Nephron (organoid): ENCODE measurements around the gene HSD3B7.
"Not testable (repeated sequence)": the region's sequence is repeated elsewhere in the genome, so short reads cannot be mapped to it uniquely, and the experiment has no call there.

Experiments used
- H3K27ac Mint-ChIP-seq, 3 experiments: 2 replicates each; pipeline ENCODE4 v1.8.0; 2020; ENCODE audit warnings: mixed read lengths in 3 of 3, mild to moderate bottlenecking in 2 of 3, moderate library complexity in 1 of 3
- H3K27me3 Mint-ChIP-seq: 2 replicates; pipeline ENCODE4 v1.8.0; 2021; ENCODE audit warnings: low read depth, mild to moderate bottlenecking, moderate library complexity, mixed read lengths
- H3K36me3 Mint-ChIP-seq: 2 replicates; pipeline ENCODE4 v1.8.0; 2020; ENCODE audit warnings: low read depth, mixed read lengths
- H3K4me1 Mint-ChIP-seq: 2 replicates; pipeline ENCODE4 v1.8.0; 2020; ENCODE audit warnings: mixed read lengths
- H3K4me3 Mint-ChIP-seq, 3 experiments: 2 replicates each; pipeline ENCODE4 v1.8.0; 2020; ENCODE audit warnings: mild to moderate bottlenecking in 3 of 3, mixed read lengths in 3 of 3, moderate library complexity in 2 of 3
- H3K9me3 Mint-ChIP-seq: 2 replicates; pipeline ENCODE4 v1.8.0; 2020; ENCODE audit warnings: mixed read lengths
- TF ChIP-seq, protein P1 (sequence below), 3 experiments: fragments of 200-600 bp; sonication (generic); IDR thresholded peaks; one replicate each; pipeline ENCODE4 v1.5.0; 2021; ENCODE audit warnings: antibody characterized with exemption in 3 of 3; ENCODE audit not compliant: unreplicated experiment in 3 of 3

Gene HSD3B7

DNA sequence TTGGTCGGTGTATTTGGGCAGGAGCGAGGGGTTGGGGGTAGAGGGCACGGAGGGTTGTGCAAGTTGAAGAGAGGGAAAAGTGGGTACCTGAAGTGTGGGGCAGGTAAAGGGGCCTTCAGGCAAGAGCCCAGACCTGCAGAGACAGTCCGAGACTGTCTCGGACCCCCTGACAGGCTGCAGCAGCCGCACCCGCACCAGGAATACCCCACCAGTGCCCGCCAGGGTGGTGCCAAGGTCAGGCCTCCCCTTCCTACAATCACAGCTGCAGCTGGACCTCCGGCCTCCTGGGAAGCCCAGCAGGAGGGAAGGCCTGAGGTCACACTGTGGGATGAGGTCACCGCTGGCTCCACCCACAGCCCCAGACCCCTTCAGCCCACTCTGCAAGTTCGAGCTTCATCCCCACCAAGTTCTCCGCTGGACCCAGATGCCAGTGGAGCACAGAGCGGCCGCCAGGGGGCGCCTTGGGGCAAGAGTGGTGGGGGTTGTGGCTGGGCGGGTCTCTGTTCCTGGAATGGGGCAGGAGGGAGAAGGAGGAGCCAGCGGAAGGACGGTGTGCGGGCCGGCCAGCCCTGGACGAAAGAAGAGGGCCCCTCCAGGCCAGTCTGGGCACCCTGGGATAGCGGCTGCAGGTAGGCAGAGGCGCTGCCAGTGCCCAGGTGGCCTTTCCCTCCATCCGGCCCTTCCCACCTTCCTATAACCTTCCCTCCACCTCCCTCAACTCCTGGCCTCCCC is at the start of gene HSD3B7:
Gene HSD3B7, plus strand, starts transcription at position 539 of the 732 bp plus-strand sequence. CDS start 452 bp downstream, outside the sequence.
- Mint-ChIP-seq H3K27ac (peak within 1 kb of the TSS in 2 of 3 experiments; percentile 31 to 45), H3K27me3 (no peaks in the 10 kb centered on the region), H3K4me1 (no peaks in the 10 kb centered on the region), H3K36me3 (peaks cover 22% of the 10 kb centered on the region), H3K9me3 (no peaks in the 10 kb centered on the region), H3K4me3 (peak within 1 kb of the TSS; percentile 65 to 80 (median 76))
- TF ChIP-seq, protein P1, sequence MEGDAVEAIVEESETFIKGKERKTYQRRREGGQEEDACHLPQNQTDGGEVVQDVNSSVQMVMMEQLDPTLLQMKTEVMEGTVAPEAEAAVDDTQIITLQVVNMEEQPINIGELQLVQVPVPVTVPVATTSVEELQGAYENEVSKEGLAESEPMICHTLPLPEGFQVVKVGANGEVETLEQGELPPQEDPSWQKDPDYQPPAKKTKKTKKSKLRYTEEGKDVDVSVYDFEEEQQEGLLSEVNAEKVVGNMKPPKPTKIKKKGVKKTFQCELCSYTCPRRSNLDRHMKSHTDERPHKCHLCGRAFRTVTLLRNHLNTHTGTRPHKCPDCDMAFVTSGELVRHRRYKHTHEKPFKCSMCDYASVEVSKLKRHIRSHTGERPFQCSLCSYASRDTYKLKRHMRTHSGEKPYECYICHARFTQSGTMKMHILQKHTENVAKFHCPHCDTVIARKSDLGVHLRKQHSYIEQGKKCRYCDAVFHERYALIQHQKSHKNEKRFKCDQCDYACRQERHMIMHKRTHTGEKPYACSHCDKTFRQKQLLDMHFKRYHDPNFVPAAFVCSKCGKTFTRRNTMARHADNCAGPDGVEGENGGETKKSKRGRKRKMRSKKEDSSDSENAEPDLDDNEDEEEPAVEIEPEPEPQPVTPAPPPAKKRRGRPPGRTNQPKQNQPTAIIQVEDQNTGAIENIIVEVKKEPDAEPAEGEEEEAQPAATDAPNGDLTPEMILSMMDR (IDR thresholded peaks at IDR 0.05; ENCODE audit: unreplicated experiment in 3 of 3): peak; percentile 82 to 91 (median 88)

DNA sequence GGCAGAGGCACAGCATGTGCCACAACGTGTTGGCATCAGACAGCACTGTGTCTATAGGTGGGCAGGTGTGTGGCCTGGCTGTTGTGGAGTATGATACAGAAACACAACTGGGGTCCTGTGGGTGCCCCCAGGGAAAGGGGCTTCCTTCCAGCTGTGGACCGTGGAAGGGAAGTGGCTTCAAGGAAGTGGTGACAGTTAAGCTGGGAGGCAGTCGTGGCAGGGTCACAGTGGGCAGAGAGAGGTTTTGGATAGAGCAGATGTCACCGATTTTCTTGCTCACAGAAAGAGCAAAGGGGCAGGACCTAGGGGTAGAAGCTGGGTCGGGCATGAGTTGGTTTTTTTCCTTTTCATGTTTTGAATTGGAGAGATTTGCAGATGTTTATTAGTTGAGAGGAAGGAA is 47.3 kb upstream of the HSD3B7 start:
- TF ChIP-seq, protein P1 (IDR thresholded peaks at IDR 0.05; ENCODE audit: unreplicated experiment in 3 of 3): no peak
- H3K36me3 Mint-ChIP-seq: peaks cover 60% of the 10 kb centered on the region
- no peaks in the 10 kb centered on the region for H3K27me3 Mint-ChIP-seq
- no peak overlapping the region for H3K27ac Mint-ChIP-seq
- no peaks in the 10 kb centered on the region for H3K9me3 Mint-ChIP-seq
- no peaks in the 10 kb centered on the region for H3K4me1 Mint-ChIP-seq
- H3K4me3 Mint-ChIP-seq: no peak overlapping the region

DNA sequence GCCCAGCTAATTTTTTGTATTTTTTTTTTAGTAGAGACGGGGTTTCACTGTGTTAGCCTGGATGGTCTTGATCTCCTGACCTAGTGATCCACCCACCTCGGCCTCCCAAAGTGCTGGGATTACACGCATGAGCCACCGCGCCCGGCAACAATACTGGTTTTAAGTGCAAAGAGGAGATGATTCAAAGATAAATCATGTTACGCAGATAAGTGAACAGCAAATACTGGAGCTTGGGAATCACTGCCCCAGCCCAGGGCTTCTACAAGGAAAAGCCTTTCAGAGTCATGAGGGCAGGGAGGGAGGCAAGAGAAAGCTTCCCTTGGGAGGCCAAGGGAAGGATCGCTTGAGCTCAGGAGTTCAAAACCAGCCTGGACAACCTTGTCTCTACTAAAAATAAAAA is 45.4 kb upstream of the HSD3B7 start:
- not testable (repeated sequence) for H3K27me3 Mint-ChIP-seq, H3K4me1 Mint-ChIP-seq, H3K9me3 Mint-ChIP-seq, H3K4me3 Mint-ChIP-seq
- peaks cover 73% of the 10 kb centered on the region for H3K36me3 Mint-ChIP-seq
- H3K27ac Mint-ChIP-seq: peak overlapping the region in 1 of 3 experiments; percentile 37

DNA sequence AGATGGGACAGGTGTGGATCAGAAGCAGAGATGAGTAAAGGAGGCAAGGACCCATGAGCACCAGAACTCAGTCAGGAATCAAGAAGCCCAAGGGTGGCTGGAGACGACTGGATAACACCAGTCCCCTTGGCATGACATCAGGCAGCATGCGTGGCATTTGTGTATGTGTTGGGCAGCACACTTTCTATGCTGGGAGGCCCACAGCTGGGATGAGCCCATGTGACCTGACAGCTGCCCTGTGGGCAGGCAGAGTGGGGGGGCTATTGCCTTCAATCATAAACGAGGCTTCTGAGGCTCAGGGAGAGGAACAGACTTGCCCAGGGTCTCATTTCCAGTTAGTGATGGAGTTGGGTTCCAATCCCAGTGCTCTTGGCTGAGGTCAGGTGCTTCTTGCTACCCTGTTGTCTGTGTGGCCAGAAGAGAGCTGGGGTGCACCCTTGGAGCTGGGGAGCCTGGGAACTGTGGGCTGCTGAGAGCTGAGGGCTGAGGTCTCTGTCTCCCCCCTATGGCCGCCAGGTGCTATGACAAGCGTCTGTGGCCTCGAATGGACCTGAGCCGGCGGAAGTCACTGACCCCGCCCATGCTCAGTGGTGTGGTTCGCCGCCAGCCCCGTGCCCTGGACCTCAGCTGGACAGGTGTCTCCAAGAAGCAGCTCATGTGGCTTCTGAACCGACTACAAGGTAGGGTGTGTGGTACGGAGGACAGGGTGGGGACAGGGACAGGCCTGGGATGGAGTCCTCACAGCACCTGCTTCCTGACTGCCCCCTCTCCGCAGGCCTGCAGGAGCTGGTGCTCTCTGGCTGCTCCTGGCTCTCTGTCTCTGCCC is 43.2 kb upstream of the HSD3B7 start:
- TF ChIP-seq, protein P1 (IDR thresholded peaks at IDR 0.05; ENCODE audit: unreplicated experiment in 3 of 3): peak; percentile 70 to 76 (median 73)
- no peaks in the 10 kb centered on the region for H3K9me3 Mint-ChIP-seq
- peak overlapping the region in 1 of 3 experiments; percentile 41 for H3K27ac Mint-ChIP-seq
- no peaks in the 10 kb centered on the region for H3K27me3 Mint-ChIP-seq
- H3K4me3 Mint-ChIP-seq: no peak overlapping the region
- peaks cover 72% of the 10 kb centered on the region for H3K36me3 Mint-ChIP-seq
- H3K4me1 Mint-ChIP-seq: peaks cover 4% of the 10 kb centered on the region

- Mint-ChIP-seq H3K27ac (peak overlapping the region in 1 of 3 experiments; percentile 37), H3K4me1 (peaks cover 4% of the 10 kb centered on the region)
These were observed 42.6 kb upstream of the HSD3B7 start for GRCh38 chr16:30942426-30942806.

DNA sequence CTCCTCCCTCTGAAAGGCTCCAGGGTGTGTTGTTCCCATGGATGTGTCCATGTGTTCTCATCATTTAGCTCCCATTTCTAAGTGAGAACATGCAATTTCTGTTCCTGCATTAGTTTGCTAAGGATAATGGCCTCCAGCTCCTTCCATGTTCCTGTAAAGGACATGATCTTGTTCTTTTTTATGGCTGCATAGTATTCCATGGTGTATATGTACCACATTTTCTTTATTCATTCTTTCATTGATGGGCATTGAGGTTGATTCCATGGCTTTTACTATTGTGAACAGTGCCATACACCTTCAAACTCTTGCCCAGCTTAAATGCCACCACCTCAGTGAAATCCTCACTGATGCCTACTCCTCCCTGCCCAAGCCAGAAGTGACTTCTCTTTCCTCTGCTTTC is 40.7 kb upstream of the HSD3B7 start:
- Mint-ChIP-seq H3K4me3 (no peak overlapping the region), H3K27ac (peak overlapping the region in 1 of 3 experiments; percentile 63)
- TF ChIP-seq, protein P1 (IDR thresholded peaks at IDR 0.05; ENCODE audit: unreplicated experiment in 3 of 3): no peak

More at GRCh38 chr16:30942426-30942806, 42.6 kb upstream of the HSD3B7 start:
- Mint-ChIP-seq H3K27me3 (no peaks in the 10 kb centered on the region), H3K4me3 (no peak overlapping the region), H3K36me3 (peaks cover 66% of the 10 kb centered on the region), H3K9me3 (no peaks in the 10 kb centered on the region)
- TF ChIP-seq, protein P1 (IDR thresholded peaks at IDR 0.05; ENCODE audit: unreplicated experiment in 3 of 3): no peak

More for the DNA sequence above, 40.7 kb upstream of the HSD3B7 start:
- peaks cover 9% of the 10 kb centered on the region for H3K4me1 Mint-ChIP-seq
- no peaks in the 10 kb centered on the region for H3K9me3 Mint-ChIP-seq
- peaks cover 63% of the 10 kb centered on the region for H3K36me3 Mint-ChIP-seq
- no peaks in the 10 kb centered on the region for H3K27me3 Mint-ChIP-seq
